Measurements from ENCODE around the gene LRIF1.
"Not testable (repeated sequence)": the region's sequence is repeated elsewhere in the genome, so short reads cannot be mapped to it uniquely, and the experiment has no call there.

The LRIF1 gene

GRCh38 chr1:110963691-110964454 is at the start of gene LRIF1:
LRIF1 (minus strand) TSS chr1:110963922; CDS start chr1:110963688, 234 bp downstream.
- Histone ChIP-seq H3K36me3 (ENCODE audit: control insufficient read depth, low read depth, low read length) (no peaks in the 10 kb centered on the region), H3K27me3 (ENCODE audit: control insufficient read depth, insufficient read depth, low read length) (no peaks in the 10 kb centered on the region), H3K9me3 (ENCODE audit: control insufficient read depth, low read depth, low read length) (peaks cover 8% of the 10 kb centered on the region), H3K4me1 (ENCODE audit: control insufficient read depth, low read depth, low read length) (no peaks in the 10 kb centered on the region), H3K9ac (ENCODE audit: low read length) (peak within 1 kb of the TSS; percentile 76), H3K27ac (ENCODE audit: low read length) (peak within 1 kb of the TSS; percentile 83), H3K4me3 (ENCODE audit: low read length) (peak within 1 kb of the TSS; percentile 90)

- H3K27ac ChIP-seq (ENCODE audit: low read length): no peak overlapping the region
- peaks cover 57% of the 10 kb centered on the region for H3K9me3 ChIP-seq (ENCODE audit: control insufficient read depth, low read depth, low read length)
- no peaks in the 10 kb centered on the region for H3K27me3 ChIP-seq (ENCODE audit: control insufficient read depth, insufficient read depth, low read length)
- H3K4me3 ChIP-seq (ENCODE audit: low read length): no peak overlapping the region
- H3K4me1 ChIP-seq (ENCODE audit: control insufficient read depth, low read depth, low read length): no peaks in the 10 kb centered on the region
- no peaks in the 10 kb centered on the region for H3K36me3 ChIP-seq (ENCODE audit: control insufficient read depth, low read depth, low read length)
- no peak overlapping the region for H3K9ac ChIP-seq (ENCODE audit: low read length)
Observed at GRCh38 chr1:111008031-111008430, 44.3 kb upstream of the LRIF1 start.

- Histone ChIP-seq H3K9me3 (ENCODE audit: control insufficient read depth, low read depth, low read length) (peaks cover 50% of the 10 kb centered on the region), H3K9ac (ENCODE audit: low read length) (no peak overlapping the region), H3K36me3 (ENCODE audit: control insufficient read depth, low read depth, low read length) (no peaks in the 10 kb centered on the region), H3K4me3 (ENCODE audit: low read length) (no peak overlapping the region), H3K4me1 (ENCODE audit: control insufficient read depth, low read depth, low read length) (no peaks in the 10 kb centered on the region), H3K27me3 (ENCODE audit: control insufficient read depth, insufficient read depth, low read length) (no peaks in the 10 kb centered on the region), H3K27ac (ENCODE audit: low read length) (no peak overlapping the region)
Observed at GRCh38 chr1:111006556-111006955, 42.8 kb upstream of the LRIF1 start.

DNA sequence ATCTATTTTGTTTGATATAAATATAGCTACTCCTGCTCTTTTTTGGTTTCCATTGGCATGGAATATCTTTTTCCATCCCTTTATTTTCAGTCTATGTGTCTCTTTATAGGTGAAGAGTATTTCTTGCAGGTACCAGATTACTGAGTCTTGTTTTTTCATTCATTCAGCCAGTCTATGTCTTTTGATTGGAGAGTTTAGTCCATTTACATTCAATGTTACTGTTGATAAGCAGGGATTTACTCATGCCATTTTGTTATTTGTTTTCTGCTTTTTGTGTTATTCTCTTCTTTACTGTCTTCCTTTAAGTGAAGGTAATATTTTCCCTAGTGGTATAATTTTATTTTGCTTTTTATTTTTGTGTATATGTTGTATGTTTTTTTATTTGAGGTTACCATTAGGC is 35.9 kb upstream of the LRIF1 start:
- H3K9ac ChIP-seq (ENCODE audit: low read length); H3K36me3 ChIP-seq (ENCODE audit: control insufficient read depth, low read depth, low read length); H3K27ac ChIP-seq (ENCODE audit: low read length); H3K4me1 ChIP-seq (ENCODE audit: control insufficient read depth, low read depth, low read length); H3K27me3 ChIP-seq (ENCODE audit: control insufficient read depth, insufficient read depth, low read length); H3K4me3 ChIP-seq (ENCODE audit: low read length): not testable (repeated sequence)
- H3K9me3 ChIP-seq (ENCODE audit: control insufficient read depth, low read depth, low read length): peaks cover 13% of the 10 kb centered on the region

GRCh38 chr1:110992329-110992728 is 28.6 kb upstream of the LRIF1 start:
- H3K4me3 ChIP-seq (ENCODE audit: low read length); H3K9me3 ChIP-seq (ENCODE audit: control insufficient read depth, low read depth, low read length); H3K27ac ChIP-seq (ENCODE audit: low read length); H3K36me3 ChIP-seq (ENCODE audit: control insufficient read depth, low read depth, low read length); H3K27me3 ChIP-seq (ENCODE audit: control insufficient read depth, insufficient read depth, low read length); H3K9ac ChIP-seq (ENCODE audit: low read length); H3K4me1 ChIP-seq (ENCODE audit: control insufficient read depth, low read depth, low read length): not testable (repeated sequence)

- not testable (repeated sequence) for H3K27me3 ChIP-seq (ENCODE audit: control insufficient read depth, insufficient read depth, low read length); H3K9ac ChIP-seq (ENCODE audit: low read length); H3K27ac ChIP-seq (ENCODE audit: low read length); H3K9me3 ChIP-seq (ENCODE audit: control insufficient read depth, low read depth, low read length); H3K4me3 ChIP-seq (ENCODE audit: low read length); H3K4me1 ChIP-seq (ENCODE audit: control insufficient read depth, low read depth, low read length); H3K36me3 ChIP-seq (ENCODE audit: control insufficient read depth, low read depth, low read length)
Observed at GRCh38 chr1:110991295-110991694, 27.6 kb upstream of the LRIF1 start.

DNA sequence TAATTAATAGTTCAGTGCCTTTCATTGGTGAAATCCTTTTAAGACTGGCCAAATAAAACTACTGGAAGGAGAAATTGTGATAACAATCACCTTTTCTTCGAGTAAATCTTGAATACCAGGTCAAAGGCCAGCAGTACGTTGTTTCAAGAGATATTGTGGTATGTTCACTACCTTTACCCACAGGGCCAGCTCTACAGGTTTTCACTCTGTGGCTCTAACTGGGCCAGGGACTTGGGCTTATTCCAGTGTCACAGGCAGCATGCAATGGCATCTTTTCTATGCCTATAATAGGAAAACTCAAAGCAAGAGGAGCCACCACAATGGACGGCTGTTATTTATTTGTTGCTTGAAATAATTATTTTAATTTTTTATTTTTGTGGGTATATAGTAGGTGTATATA is 26.8 kb upstream of the LRIF1 start:
- Histone ChIP-seq H3K9me3 (ENCODE audit: control insufficient read depth, low read depth, low read length) (peaks cover 16% of the 10 kb centered on the region), H3K4me1 (ENCODE audit: control insufficient read depth, low read depth, low read length) (no peaks in the 10 kb centered on the region), H3K27ac (ENCODE audit: low read length) (no peak overlapping the region), H3K27me3 (ENCODE audit: control insufficient read depth, insufficient read depth, low read length) (no peaks in the 10 kb centered on the region), H3K36me3 (ENCODE audit: control insufficient read depth, low read depth, low read length) (no peaks in the 10 kb centered on the region), H3K4me3 (ENCODE audit: low read length) (no peak overlapping the region), H3K9ac (ENCODE audit: low read length) (no peak overlapping the region)

GRCh38 chr1:110986407-110986891 is 22.7 kb upstream of the LRIF1 start:
- Histone ChIP-seq H3K36me3 (ENCODE audit: control insufficient read depth, low read depth, low read length) (no peaks in the 10 kb centered on the region), H3K4me3 (ENCODE audit: low read length) (no peak overlapping the region), H3K9me3 (ENCODE audit: control insufficient read depth, low read depth, low read length) (peaks cover 23% of the 10 kb centered on the region), H3K4me1 (ENCODE audit: control insufficient read depth, low read depth, low read length) (no peaks in the 10 kb centered on the region), H3K9ac (ENCODE audit: low read length) (no peak overlapping the region), H3K27me3 (ENCODE audit: control insufficient read depth, insufficient read depth, low read length) (no peaks in the 10 kb centered on the region), H3K27ac (ENCODE audit: low read length) (no peak overlapping the region)

DNA sequence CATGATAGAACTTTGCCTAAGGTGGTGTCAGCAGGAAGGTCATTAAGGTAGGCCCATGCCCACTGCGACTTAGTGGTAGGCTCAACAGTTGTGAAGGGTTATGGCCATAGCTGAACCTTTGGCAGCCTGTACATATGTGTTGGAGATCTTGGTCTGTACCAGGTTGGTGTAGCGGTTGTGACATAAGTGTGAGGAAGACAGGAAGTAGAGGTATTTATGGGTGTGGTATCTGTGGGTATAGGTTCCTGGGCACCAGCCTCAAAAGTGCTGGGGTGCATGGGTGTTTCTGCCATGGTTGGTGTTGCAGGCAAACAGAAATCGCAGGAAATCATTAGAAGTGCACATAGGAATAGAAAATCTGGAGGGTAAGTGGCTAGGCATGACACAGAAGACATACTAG is 18.6 kb upstream of the LRIF1 start:
- H3K27me3 ChIP-seq (ENCODE audit: control insufficient read depth, insufficient read depth, low read length): no peaks in the 10 kb centered on the region
- H3K4me1 ChIP-seq (ENCODE audit: control insufficient read depth, low read depth, low read length): no peaks in the 10 kb centered on the region
- H3K27ac ChIP-seq (ENCODE audit: low read length): no peak overlapping the region
- peaks cover 40% of the 10 kb centered on the region for H3K9me3 ChIP-seq (ENCODE audit: control insufficient read depth, low read depth, low read length)
- H3K9ac ChIP-seq (ENCODE audit: low read length): no peak overlapping the region
- H3K4me3 ChIP-seq (ENCODE audit: low read length): no peak overlapping the region
- no peaks in the 10 kb centered on the region for H3K36me3 ChIP-seq (ENCODE audit: control insufficient read depth, low read depth, low read length)

DNA sequence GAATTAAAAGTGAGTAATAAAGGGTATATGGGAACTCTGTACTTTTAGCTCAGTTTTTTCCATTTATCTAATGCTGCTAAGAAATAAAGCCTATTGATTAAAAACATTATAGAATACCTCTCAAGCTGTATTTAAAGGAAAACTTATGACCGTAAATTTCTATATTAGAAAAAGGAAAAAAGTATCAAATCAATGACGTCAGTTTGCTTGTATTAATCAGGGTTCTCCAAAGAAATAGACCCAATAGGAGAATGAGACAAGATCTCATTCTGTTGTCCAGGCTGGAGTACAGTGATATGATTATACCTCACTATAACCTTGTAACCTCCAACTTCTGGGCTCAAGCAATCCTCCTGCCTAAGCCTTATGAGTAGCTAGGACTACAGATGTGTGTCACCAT is 15.4 kb upstream of the LRIF1 start:
- Histone ChIP-seq H3K27me3 (ENCODE audit: control insufficient read depth, insufficient read depth, low read length) (no peaks in the 10 kb centered on the region), H3K36me3 (ENCODE audit: control insufficient read depth, low read depth, low read length) (no peaks in the 10 kb centered on the region), H3K9me3 (ENCODE audit: control insufficient read depth, low read depth, low read length) (peaks cover 25% of the 10 kb centered on the region), H3K9ac (ENCODE audit: low read length) (no peak overlapping the region), H3K4me3 (ENCODE audit: low read length) (no peak overlapping the region), H3K27ac (ENCODE audit: low read length) (no peak overlapping the region), H3K4me1 (ENCODE audit: control insufficient read depth, low read depth, low read length) (no peaks in the 10 kb centered on the region)

- H3K4me1 ChIP-seq (ENCODE audit: control insufficient read depth, low read depth, low read length): no peaks in the 10 kb centered on the region
- H3K9ac ChIP-seq (ENCODE audit: low read length): no peak overlapping the region
- H3K4me3 ChIP-seq (ENCODE audit: low read length): no peak overlapping the region
- H3K27me3 ChIP-seq (ENCODE audit: control insufficient read depth, insufficient read depth, low read length): no peaks in the 10 kb centered on the region
- H3K9me3 ChIP-seq (ENCODE audit: control insufficient read depth, low read depth, low read length): peaks cover 27% of the 10 kb centered on the region
- H3K27ac ChIP-seq (ENCODE audit: low read length): no peak overlapping the region
- H3K36me3 ChIP-seq (ENCODE audit: control insufficient read depth, low read depth, low read length): no peaks in the 10 kb centered on the region
Observed at GRCh38 chr1:110976089-110976488, 12.4 kb upstream of the LRIF1 start.

- Histone ChIP-seq H3K9ac (ENCODE audit: low read length) (no peak overlapping the region), H3K9me3 (ENCODE audit: control insufficient read depth, low read depth, low read length) (peaks cover 22% of the 10 kb centered on the region), H3K4me3 (ENCODE audit: low read length) (no peak overlapping the region), H3K27me3 (ENCODE audit: control insufficient read depth, insufficient read depth, low read length) (no peaks in the 10 kb centered on the region), H3K36me3 (ENCODE audit: control insufficient read depth, low read depth, low read length) (no peaks in the 10 kb centered on the region), H3K27ac (ENCODE audit: low read length) (no peak overlapping the region), H3K4me1 (ENCODE audit: control insufficient read depth, low read depth, low read length) (no peaks in the 10 kb centered on the region)
Observed at GRCh38 chr1:110975265-110975664, 11.5 kb upstream of the LRIF1 start.

Data from iPS-18a (cell line).